Sigmoid colon (tissue), 7 donors: ENCODE data around the gene HORMAD2. TPM values are rescaled to one million over a fixed set of nuclear protein-coding genes. Genes with fewer than 3 reads are reported as not detected.
"Not testable (repeated sequence)": the region's sequence is repeated elsewhere in the genome, so short reads cannot be mapped to it uniquely, and the experiment has no call there.

Experiments
- DNase-seq: peaks from one replicate; pipeline ENCODE4 v3.0.0-alpha.2; 2019
- H3K27ac ChIP-seq, 4 donors: fragments of 200-600 bp; sonication (generic); one replicate each; pipeline ENCODE4 v1.5.1; 2016 to 2019; ENCODE audit warnings: mild to moderate bottlenecking in 1 of 4
- H3K27me3 ChIP-seq, 3 donors: fragments of 200-600 bp; sonication (generic); one replicate each; pipeline ENCODE4 v1.5.1; 2019; ENCODE audit warnings: mild to moderate bottlenecking in 1 of 3
- H3K36me3 ChIP-seq, 4 donors: fragments of 200-600 bp; sonication (generic); one replicate each; pipeline ENCODE4 v1.5.1; 2016 to 2019
- H3K4me1 ChIP-seq, 4 donors: fragments of 200-600 bp; sonication (generic); one replicate each; pipeline ENCODE4 v1.5.1; 2017 to 2019
- H3K4me3 ChIP-seq, 4 donors: fragments of 200-600 bp; sonication (generic); one replicate each; pipeline ENCODE4 v1.5.1; 2017 to 2019; ENCODE audit warnings: mild to moderate bottlenecking in 2 of 4, moderate library complexity in 1 of 4
- H3K9me3 ChIP-seq, 4 donors: fragments of 200-600 bp in 3 of 4; sonication (generic) in 3 of 4; one replicate each; pipeline versions ENCODE4 v1.5.1 to v1.6.1; 2013 to 2019
- CTCF ChIP-seq, 4 experiments: fragments of 450-650 bp in 3 of 4; fragments of 200-600 bp in 1 of 4; IDR thresholded peaks; one replicate each; pipeline ENCODE4 v1.5.1; 2016 to 2019; ENCODE audit warnings: antibody characterized with exemption in 4 of 4, mild to moderate bottlenecking in 3 of 4, moderate library complexity in 2 of 4
- EP300 ChIP-seq, 4 donors: sonication (generic); formaldehyde crosslinking; IDR thresholded peaks; one replicate each; pipeline ENCODE4 v1.6.1; 2017; ENCODE audit warnings: antibody characterized with exemption in 4 of 4
- POLR2A ChIP-seq, 2 donors: fragments of 450-650 bp; IDR thresholded peaks; one replicate each; pipeline ENCODE4 v1.6.1; 2016; ENCODE audit warnings: antibody characterized with exemption in 2 of 2, mild to moderate bottlenecking in 2 of 2, moderate library complexity in 2 of 2
- POLR2AphosphoS5 ChIP-seq, 4 donors: sonication (generic); formaldehyde crosslinking; IDR thresholded peaks; one replicate each; pipeline ENCODE4 v1.6.1; 2017; ENCODE audit warnings: antibody characterized with exemption in 4 of 4
- WGBS, 2 donors: extraction: QIAGEN DNeasy Blood & Tissue Kit; methylation state at CpG; one replicate each; pipeline ENCODE4 v1.1.7; 2013; 5-methylcytosine and 5-hydroxymethylcytosine counted together
- intact Hi-C: fragments of 100-400 bp; cut with DNase I; formaldehyde crosslinking; loops from one replicate; pipeline ENCODE4 v1.15.1; 2023
- polyA plus RNA-seq, 3 donors: library from polyadenylated mRNA; stranded (reverse); fragments of 200-250 nt; gene quantifications; one replicate each; pipeline ENCODE4 v1.2.3, GENCODE V29; 2013
- total RNA-seq, 4 donors: library from RNA; depleted of rRNA; stranded (reverse); fragments of >200 nt; gene quantifications; one replicate each; pipeline ENCODE4 v1.1.0, GENCODE V29; 2016
- donor health status: healthy with polysubstance abuse.
- donor health status: Bipolar disorder and iron deficiency.
- donor health status: healthy.

The HORMAD2 gene
- total and polyA plus RNA-seq, 7 donors = not detected

GRCh38 chr22:30054764-30055069 lies 25.5 kb upstream of the HORMAD2 start:
- DNase-seq = no peak

GRCh38 chr22:30056015-30056414 lies 24.2 kb upstream of the HORMAD2 start:
- Histone ChIP-seq H3K36me3 (no peaks in the 10 kb centered on the region), H3K4me1 (no peaks in the 10 kb centered on the region), H3K27ac (no peak overlapping the region), H3K27me3 (no peaks in the 10 kb centered on the region), H3K4me3 (no peak overlapping the region), H3K9me3 (peaks cover 0 to 6% (median 2%) of the 10 kb centered on the region in 4 donors)
- TF ChIP-seq CTCF (IDR thresholded peaks at IDR 0.05) = no peak
- TF ChIP-seq POLR2A (IDR thresholded peaks at IDR 0.05) = no peak
- TF ChIP-seq EP300 (IDR thresholded peaks at IDR 0.05) = no peak
- no peak for TF ChIP-seq POLR2AphosphoS5 (IDR thresholded peaks at IDR 0.05)
- intact Hi-C loops = no loop called here
- DNase-seq = no peak
- 91 to 95% methylated on average over 1 of the region's 1 CpG for WGBS, 2 donors

More at GRCh38 chr22:30054764-30055069, 25.5 kb upstream of the HORMAD2 start:
- H3K27ac ChIP-seq = no peak overlapping the region
- no peaks in the 10 kb centered on the region for H3K36me3 ChIP-seq
- intact Hi-C loops = no loop called here
- H3K9me3 ChIP-seq = peaks cover 0 to 6% (median 2%) of the 10 kb centered on the region in 4 donors
- no peak for TF ChIP-seq POLR2AphosphoS5 (IDR thresholded peaks at IDR 0.05)
- no peak for TF ChIP-seq POLR2A (IDR thresholded peaks at IDR 0.05)
- no peak for TF ChIP-seq EP300 (IDR thresholded peaks at IDR 0.05)
- TF ChIP-seq CTCF (IDR thresholded peaks at IDR 0.05) = no peak
- H3K27me3 ChIP-seq = no peaks in the 10 kb centered on the region
- H3K4me1 ChIP-seq = no peaks in the 10 kb centered on the region
- H3K4me3 ChIP-seq = no peak overlapping the region

- TF ChIP-seq POLR2AphosphoS5 (IDR thresholded peaks at IDR 0.05) (no peak), POLR2A (IDR thresholded peaks at IDR 0.05) (no peak), EP300 (IDR thresholded peaks at IDR 0.05) (no peak), CTCF (IDR thresholded peaks at IDR 0.05) (no peak)
- Histone ChIP-seq H3K27ac (no peak overlapping the region), H3K9me3 (peaks cover 0 to 6% (median 2%) of the 10 kb centered on the region in 4 donors), H3K36me3 (no peaks in the 10 kb centered on the region), H3K4me3 (no peak overlapping the region), H3K27me3 (no peaks in the 10 kb centered on the region), H3K4me1 (no peaks in the 10 kb centered on the region)
- intact Hi-C loops = no loop called here
- WGBS, 2 donors = 92 to 95% methylated on average over 1 of the region's 1 CpG
- no peak for DNase-seq
These were observed 22.9 kb upstream of the HORMAD2 start for GRCh38 chr22:30057375-30057774.

GRCh38 chr22:30059346-30060020 lies 20.8 kb upstream of the HORMAD2 start:
- intact Hi-C loops, H3K4me1 ChIP-seq, H3K4me3 ChIP-seq, H3K9me3 ChIP-seq, H3K27ac ChIP-seq, H3K27me3 ChIP-seq, H3K36me3 ChIP-seq, DNase-seq: not testable (repeated sequence)
- 94% methylated on average over 20 of the region's 22 CpGs for WGBS, 2 donors

GRCh38 chr22:30061094-30061493 lies 19.2 kb upstream of the HORMAD2 start:
- peaks cover 0 to 12% (median 3%) of the 10 kb centered on the region in 4 donors for H3K9me3 ChIP-seq
- H3K27ac ChIP-seq, DNase-seq, H3K27me3 ChIP-seq, H3K36me3 ChIP-seq, H3K4me1 ChIP-seq, H3K4me3 ChIP-seq, intact Hi-C loops: not testable (repeated sequence)
- WGBS, 2 donors = 21 to 74% methylated on average over 6 of the region's 6 CpGs

GRCh38 chr22:30062259-30062658 lies 18.0 kb upstream of the HORMAD2 start:
- Histone ChIP-seq H3K27me3 (no peaks in the 10 kb centered on the region), H3K9me3 (peaks cover 0 to 9% (median under 1%) of the 10 kb centered on the region in 4 donors), H3K27ac (no peak overlapping the region), H3K36me3 (no peaks in the 10 kb centered on the region), H3K4me3 (no peak overlapping the region), H3K4me1 (no peaks in the 10 kb centered on the region)
- TF ChIP-seq CTCF (IDR thresholded peaks at IDR 0.05) (no peak), POLR2AphosphoS5 (IDR thresholded peaks at IDR 0.05) (no peak), EP300 (IDR thresholded peaks at IDR 0.05) (no peak), POLR2A (IDR thresholded peaks at IDR 0.05) (no peak)
- intact Hi-C loops = no loop called here
- 20 to 63% methylated on average over 3 of the region's 3 CpGs for WGBS, 2 donors
- DNase-seq = no peak
